H1 (cell line): ENCODE data around the gene SLCO4A1. TPM values are rescaled to one million over a fixed set of nuclear protein-coding genes. Genes with fewer than 3 reads are reported as not detected.

Experiments used
- CTCF ChIA-PET: fragments of 300-600 bp; sonication (Branson Sonifier 250); formaldehyde crosslinking; loops from one replicate; lab custom pipeline; 2021; ENCODE audit not compliant: partially characterized antibody; lab: Charles Lee
- POLR2A ChIA-PET: fragments of 300-600 bp; sonication (Branson Sonifier 250); formaldehyde crosslinking; loops from one replicate; lab custom pipeline; 2021; ENCODE audit warnings: inconsistent platforms; ENCODE audit not compliant: partially characterized antibody; lab: Charles Lee
- DNase-seq, 2 experiments: peaks; one replicate each; pipeline versions ENCODE4 v3.0.0 to v3.0.0-alpha.2; 2010 to 2022; ENCODE audit warnings: low spot score in 2 of 2, low read depth in 1 of 2, mixed read lengths in 1 of 2
- FAIRE-seq: peaks from 2 replicates; lab custom pipeline; 2011; peaks lifted over from hg19 to GRCh38; lab: Jason Lieb, UNC
- H2AFZ ChIP-seq: 2 replicates; pipeline ENCODE4 v1.8.1; 2012; ENCODE audit warnings: low read length, inconsistent platforms
- H2AK5ac ChIP-seq: 2 replicates; pipeline ENCODE4 v1.6.1; 2013; ENCODE audit warnings: low read depth, low read length
- H2BK120ac ChIP-seq: replicated peaks from 2 replicates; pipeline ENCODE3; 2013; ENCODE audit warnings: low read depth, low read length, inconsistent platforms
- H2BK12ac ChIP-seq: 2 replicates; pipeline ENCODE4 v1.6.1; 2013; ENCODE audit warnings: low read depth, low read length
- H2BK15ac ChIP-seq: 2 replicates; pipeline ENCODE4 v1.6.1; 2013; ENCODE audit warnings: low read length
- H2BK20ac ChIP-seq: 2 replicates; pipeline ENCODE4 v1.6.1; 2013; ENCODE audit warnings: low read length
- H2BK5ac ChIP-seq: 2 replicates; pipeline ENCODE4 v1.6.1; 2013; ENCODE audit warnings: low read depth, low read length
- H3K14ac ChIP-seq: 2 replicates; pipeline ENCODE4 v1.6.1; 2013; ENCODE audit warnings: inconsistent platforms; ENCODE audit not compliant: insufficient read length
- H3K18ac ChIP-seq: 2 replicates; pipeline ENCODE4 v1.6.1; 2013; ENCODE audit warnings: low read length; ENCODE audit errors: extremely low read depth
- H3K23ac ChIP-seq: 2 replicates; pipeline ENCODE4 v1.6.1; 2013; ENCODE audit warnings: inconsistent platforms; ENCODE audit not compliant: insufficient read length
- H3K23me2 ChIP-seq: 2 replicates; pipeline ENCODE4 v1.6.1; 2013; ENCODE audit warnings: low read depth, low read length
- H3K27ac ChIP-seq: 2 replicates; pipeline ENCODE4 v1.6.1; 2011; ENCODE audit warnings: low read depth, low read length, inconsistent platforms
- H3K27me3 ChIP-seq, 4 experiments: replicated peaks in 1 of 4; 1 replicate in 1 of 4; 2 replicates in 3 of 4; pipeline versions ENCODE4 v1.6.1 to v1.8.1; 2011 to 2013; ENCODE audit warnings: low read length in 3 of 4, mild to moderate bottlenecking in 3 of 4, inconsistent platforms in 2 of 4, mixed read lengths in 2 of 4, moderate library complexity in 1 of 4; ENCODE audit not compliant: control insufficient read depth in 3 of 4, insufficient read depth in 3 of 4; ENCODE audit errors: extremely low read depth in 1 of 4
- H3K36me3 ChIP-seq, 4 experiments: 2 replicates each; pipeline versions ENCODE4 v1.6.1 to v1.8.1; 2011 to 2013; ENCODE audit warnings: mild to moderate bottlenecking in 4 of 4, low read length in 3 of 4, moderate library complexity in 2 of 4, control low read depth in 1 of 4, inconsistent platforms in 1 of 4; ENCODE audit not compliant: insufficient read depth in 4 of 4, control insufficient read depth in 2 of 4
- H3K4ac ChIP-seq: replicated peaks from 2 replicates; pipeline ENCODE3; 2013; ENCODE audit warnings: low read length, low read depth, mixed read lengths, inconsistent platforms; ENCODE audit not compliant: insufficient read length
- H3K4me1 ChIP-seq, 4 experiments: replicated peaks in 1 of 4; 1 replicate in 1 of 4; 2 replicates in 3 of 4; pipeline versions ENCODE4 v1.6.1 to v1.8.1; 2011 to 2013; ENCODE audit warnings: low read length in 3 of 4, inconsistent platforms in 2 of 4, mixed read lengths in 1 of 4; ENCODE audit not compliant: insufficient read depth in 4 of 4, control insufficient read depth in 3 of 4
- H3K4me2 ChIP-seq, 2 experiments: 2 replicates each; pipeline versions ENCODE4 v1.6.1 to v1.8.1; 2011 to 2013; ENCODE audit warnings: low read depth in 2 of 2, low read length in 2 of 2, control low read depth in 1 of 2, inconsistent platforms in 1 of 2, mild to moderate bottlenecking in 1 of 2; ENCODE audit not compliant: insufficient read depth in 1 of 2
- H3K4me3 ChIP-seq, 4 experiments: fragments of 200-600, 300-600 bp in 1 of 4; sonication (generic), shearing (Covaris generic), sonication (Bioruptor Twin) in 1 of 4; 2 replicates each; pipeline versions ENCODE4 v1.5.1 to v1.8.1; 2011 to 2016; ENCODE audit warnings: low read length in 4 of 4, low read depth in 3 of 4, control low read depth in 2 of 4, inconsistent platforms in 2 of 4, mild to moderate bottlenecking in 2 of 4, mixed read lengths in 1 of 4, moderate library complexity in 1 of 4; ENCODE audit not compliant: insufficient read depth in 2 of 4; ENCODE audit errors: extremely low read depth in 1 of 4
- H3K56ac ChIP-seq: replicated peaks from 2 replicates; pipeline ENCODE3; 2013; ENCODE audit warnings: low read depth, mild to moderate bottlenecking, mixed read lengths, low read length, inconsistent platforms; ENCODE audit not compliant: insufficient read length
- H3K79me1 ChIP-seq: 2 replicates; pipeline ENCODE4 v1.6.1; 2013; ENCODE audit warnings: low read depth, low read length, control low read depth
- H3K79me2 ChIP-seq, 2 experiments: 2 replicates each; pipeline versions ENCODE4 v1.6.1 to v1.8.1; 2012 to 2013; ENCODE audit warnings: low read length in 2 of 2, mild to moderate bottlenecking in 2 of 2, inconsistent platforms in 1 of 2; ENCODE audit not compliant: insufficient read depth in 2 of 2, control insufficient read depth in 1 of 2
- H3K9ac ChIP-seq, 4 experiments: replicated peaks in 1 of 4; 1 replicate in 1 of 4; 2 replicates in 3 of 4; pipeline versions ENCODE4 v1.6.1 to v1.8.1; 2011 to 2013; ENCODE audit warnings: low read depth in 3 of 4, low read length in 3 of 4, control low read depth in 2 of 4, mild to moderate bottlenecking in 2 of 4, moderate library complexity in 2 of 4, inconsistent platforms in 1 of 4; ENCODE audit errors: extremely low read depth in 1 of 4
- H3K9me3 ChIP-seq, 2 experiments: 2 replicates each; pipeline versions ENCODE4 v1.6.1 to v1.8.1; 2012 to 2013; ENCODE audit warnings: mild to moderate bottlenecking in 2 of 2, moderate library complexity in 2 of 2, control low read depth in 1 of 2, inconsistent platforms in 1 of 2, low read depth in 1 of 2, low read length in 1 of 2, mixed read lengths in 1 of 2; ENCODE audit not compliant: insufficient read depth in 2 of 2
- H4K20me1 ChIP-seq, 2 experiments: replicated peaks in 1 of 2; 2 replicates each; pipeline versions ENCODE3 to v1.8.1; 2011 to 2013; ENCODE audit warnings: inconsistent platforms in 2 of 2, low read length in 2 of 2, mild to moderate bottlenecking in 1 of 2; ENCODE audit not compliant: insufficient read depth in 2 of 2, control insufficient read depth in 1 of 2
- H4K5ac ChIP-seq: 2 replicates; pipeline ENCODE4 v1.6.1; 2013; ENCODE audit warnings: low read length, low read depth, mixed read lengths, inconsistent platforms; ENCODE audit not compliant: insufficient read length
- H4K8ac ChIP-seq: 2 replicates; pipeline ENCODE4 v1.8.0; 2013; ENCODE audit warnings: mild to moderate bottlenecking, moderate library complexity, low read length, inconsistent platforms; ENCODE audit not compliant: insufficient read depth; ENCODE audit errors: extremely low read depth
- H4K91ac ChIP-seq: replicated peaks from 2 replicates; pipeline ENCODE3; 2013; ENCODE audit warnings: low read length, mixed read lengths, inconsistent platforms; ENCODE audit not compliant: insufficient read length
- FOSL1 ChIP-seq: IDR thresholded peaks from 2 replicates; pipeline ENCODE4 v1.6.1; 2011; ENCODE audit warnings: mild to moderate bottlenecking, low read depth, low read length, moderate library complexity; ENCODE audit not compliant: insufficient read depth
- GABPA ChIP-seq: IDR thresholded peaks from 2 replicates; pipeline ENCODE4 v1.6.1; 2011; ENCODE audit warnings: mild to moderate bottlenecking, low read length, moderate library complexity, borderline replicate concordance; ENCODE audit not compliant: insufficient read depth
- POU5F1 ChIP-seq: IDR thresholded peaks from 2 replicates; pipeline ENCODE4 v1.6.1; 2011; ENCODE audit warnings: low read depth, mild to moderate bottlenecking, low read length, moderate library complexity
- SP2 ChIP-seq: IDR thresholded peaks from 2 replicates; pipeline ENCODE4 v1.6.1; 2012; ENCODE audit warnings: mild to moderate bottlenecking, low read length, inconsistent platforms
- WGBS, 2 experiments: shearing (Covaris generic) in 1 of 2; methylation state at CpG; one replicate each; pipeline versions ENCODE4 v1.1.6 to v1.1.7; 2013 to 2015; ENCODE audit warnings: low lambda C conversion rate in 2 of 2, mixed read lengths in 2 of 2, inconsistent platforms in 1 of 2, low coverage in 1 of 2, missing lambda C conversion rate in 1 of 2; ENCODE audit not compliant: insufficient replicate concordance in 2 of 2, insufficient coverage in 1 of 2, insufficient read length in 1 of 2; ENCODE audit errors: extremely low coverage in 1 of 2, missing lambda C conversion rate in 1 of 2; 5-methylcytosine and 5-hydroxymethylcytosine counted together
- polyA plus RNA-seq, 7 experiments: library from polyadenylated mRNA; depleted of rRNA in 3 of 7; stranded (reverse) in 5 of 7; unstranded in 2 of 7; fragments of >200 nt in 5 of 7; fragments of 200-250 nt in 2 of 7; gene quantifications; 1 replicate in 5 of 7; 2 replicates in 1 of 7; 4 replicates in 1 of 7; pipeline versions ENCODE4 v1.2.1 to v1.2.3, GENCODE V29; 2011 to 2013; ENCODE audit warnings: missing spikeins in 2 of 7, mixed read lengths in 2 of 7
- total RNA-seq: library from RNA; stranded (reverse); fragmentation: NEBNext Ultra II Directional; extraction: Animal tissue kit (Norgen Biotek cat#: 25700); gene quantifications from 2 replicates; pipeline ENCODE4 v1.2.1, GENCODE V29; 2021

Gene SLCO4A1
- total and polyA plus RNA-seq, 2 of the 8 experiments (the other 6 are each of a cell fraction or from before 2014, with no cell fraction given): 10.5 to 18.5 TPM

GRCh38 chr20:62645613-62646012 lies 3.3 kb downstream of the SLCO4A1 start:
- DNase-seq (no peak), FAIRE-seq (no peak)
- no peak overlapping the region for H4K5ac ChIP-seq
- H4K91ac ChIP-seq: no peak overlapping the region
- H3K23me2 ChIP-seq: peaks cover 15% of the 10 kb centered on the region; the same call in 1 of the 2 replicates
- H2BK20ac ChIP-seq: no peak overlapping the region
- peaks cover 3 to 39% (median 30%) of the 10 kb centered on the region in 4 experiments; a peak in 6 of 7 replicates for H3K27me3 ChIP-seq
- H2AK5ac ChIP-seq: no peak overlapping the region
- no peak overlapping the region for H3K18ac ChIP-seq
- no peak overlapping the region for H3K23ac ChIP-seq
- peaks cover 0 to 15% (median 0%) of the 10 kb centered on the region in 4 experiments; a peak in 2 of 7 replicates for H3K4me1 ChIP-seq
- CTCF ChIA-PET: interaction anchor here (1.6 kb wide), 1 partner anchor 236 kb away, joined by 4 read pairs; no protein-coding TSS in a partner anchor
- H4K20me1 ChIP-seq: peaks cover 15 to 43% of the 10 kb centered on the region in 2 experiments
- no peak overlapping the region for H2BK15ac ChIP-seq
- H2BK120ac ChIP-seq: no peak overlapping the region
- no peak overlapping the region for H2BK12ac ChIP-seq
- H3K27ac ChIP-seq: no peak overlapping the region
- H3K4me3 ChIP-seq: no peak overlapping the region
- no peak overlapping the region for H3K4ac ChIP-seq
- peaks cover 5 to 31% of the 10 kb centered on the region in 2 experiments; a peak in 2 of 4 replicates for H3K79me2 ChIP-seq
- POLR2A ChIA-PET: no interaction called here
- H2AFZ ChIP-seq: no peak overlapping the region
- H3K79me1 ChIP-seq: peaks cover 25% of the 10 kb centered on the region
- H4K8ac ChIP-seq: no peak overlapping the region
- H3K9me3 ChIP-seq: no peaks in the 10 kb centered on the region
- H2BK5ac ChIP-seq: no peak overlapping the region
- H3K36me3 ChIP-seq: no peaks in the 10 kb centered on the region
- WGBS, 2 experiments: 92% methylated on average over 15 of the region's 15 CpGs; no CpG with 5 or more reads in 1 of the 2 experiments
- no peak overlapping the region for H3K9ac ChIP-seq
- H3K56ac ChIP-seq: no peak overlapping the region
- no peak overlapping the region for H3K4me2 ChIP-seq
- no peak overlapping the region for H3K14ac ChIP-seq
- TF ChIP-seq FOSL1 (no peak), GABPA (no peak), SP2 (no peak), POU5F1 (no peak)
